ENCODE data around the gene KLHL6.

KLHL6 gene

GRCh38 chr3:183438735-183439134 is 116.8 kb downstream of the KLHL6 start:
- DNase-seq (ENCODE audit: low read depth), result no peak
- no peak overlapping the region for H3K4me3 ChIP-seq (ENCODE audit: low read length)
- TF ChIP-seq CTCF (conservative IDR thresholded peaks at IDR 0.05; ENCODE audit: low read depth, low read length), result no peak

GRCh38 chr3:183437666-183438564 is 117.6 kb downstream of the KLHL6 start:
- no peak for TF ChIP-seq CTCF (conservative IDR thresholded peaks at IDR 0.05; ENCODE audit: low read depth, low read length)
- no peak overlapping the region for H3K4me3 ChIP-seq (ENCODE audit: low read length)
- DNase-seq (ENCODE audit: low read depth), result no peak
